Hepatocyte (in vitro differentiated cells): ENCODE data around the gene DIP2C. TPM values are rescaled to one million over a fixed set of nuclear protein-coding genes. Genes with fewer than 3 reads are reported as not detected.

Experiments
- DNase-seq: peaks from one replicate; pipeline ENCODE4 v3.0.0-alpha.2; 2016; ENCODE audit warnings: low spot score
- H2AFZ ChIP-seq: fragments of 200-600 bp; sonication (generic); 2 replicates; pipeline ENCODE4 v1.6.0; 2016; ENCODE audit warnings: antibody characterized with exemption, mild to moderate bottlenecking
- H3K27ac ChIP-seq: fragments of 200-600 bp; sonication (generic); 2 replicates; pipeline ENCODE4 v1.5.1; 2016; ENCODE audit warnings: mild to moderate bottlenecking
- H3K27me3 ChIP-seq: fragments of 200-600 bp; sonication (generic); 2 replicates; pipeline ENCODE4 v1.6.1; 2016
- H3K36me3 ChIP-seq: fragments of 200-600 bp; sonication (generic); replicated peaks from 2 replicates; pipeline ENCODE4 v1.5.1; 2016; ENCODE audit warnings: low read depth; ENCODE audit not compliant: insufficient read depth
- H3K4me1 ChIP-seq: fragments of 200-600 bp; sonication (generic); 2 replicates; pipeline ENCODE4 v1.5.1; 2016; ENCODE audit warnings: mild to moderate bottlenecking, moderate library complexity; ENCODE audit not compliant: insufficient read depth
- H3K4me2 ChIP-seq: fragments of 200-600 bp; sonication (generic); 2 replicates; pipeline ENCODE4 v1.6.0; 2016
- H3K4me3 ChIP-seq: fragments of 200-600 bp; sonication (generic); 2 replicates; pipeline ENCODE4 v1.5.1; 2016; ENCODE audit warnings: mild to moderate bottlenecking
- H3K79me2 ChIP-seq: fragments of 200-600 bp; sonication (generic); 2 replicates; pipeline ENCODE4 v1.6.0; 2017; ENCODE audit warnings: mild to moderate bottlenecking
- H3K9me2 ChIP-seq: fragments of 200-600 bp; sonication (generic); replicated peaks from 2 replicates; pipeline ENCODE4 v1.6.0; 2017; ENCODE audit warnings: mild to moderate bottlenecking; ENCODE audit not compliant: insufficient read depth
- H3K9me3 ChIP-seq: fragments of 200-600 bp; sonication (generic); 2 replicates; pipeline ENCODE4 v1.5.1; 2016; ENCODE audit warnings: low read depth, mild to moderate bottlenecking
- H4K20me1 ChIP-seq: fragments of 200-600 bp; sonication (generic); 2 replicates; pipeline ENCODE4 v1.6.0; 2016; ENCODE audit warnings: mild to moderate bottlenecking; ENCODE audit not compliant: insufficient read depth, poor library complexity, severe bottlenecking
- CTCF ChIP-seq: fragments of 200-600 bp; sonication (generic); IDR thresholded peaks from 2 replicates; pipeline ENCODE4 v1.5.1; 2016; ENCODE audit warnings: antibody characterized with exemption, mild to moderate bottlenecking; ENCODE audit not compliant: poor library complexity
- EZH2 ChIP-seq: fragments of 200-600 bp; sonication (generic); IDR thresholded peaks from 2 replicates; pipeline ENCODE4 v1.6.1; 2016; ENCODE audit warnings: antibody characterized with exemption, mild to moderate bottlenecking, borderline replicate concordance
- EZH2phosphoT487 ChIP-seq: fragments of 200-600 bp; sonication (generic); IDR thresholded peaks from one replicate; pipeline ENCODE4 v1.6.1; 2018; ENCODE audit warnings: antibody characterized with exemption, mild to moderate bottlenecking, low read depth, moderate library complexity; ENCODE audit not compliant: unreplicated experiment, severe bottlenecking
- WGBS: methylation state at CpG from one replicate; pipeline ENCODE4 v1.1.6; 2016; ENCODE audit warnings: low lambda C conversion rate; ENCODE audit errors: missing lambda C conversion rate; 5-methylcytosine and 5-hydroxymethylcytosine counted together
- polyA plus RNA-seq: library from polyadenylated mRNA; unstranded; fragments of >200 nt; fragmentation: Nextera tagmentation; extraction: Ambion mirVana; gene quantifications from 2 replicates; pipeline ENCODE4 v1.2.1, GENCODE V29; 2016
- total RNA-seq: library from RNA; depleted of rRNA; stranded (reverse); fragments of >200 nt; gene quantifications from 2 replicates; pipeline ENCODE4 v1.2.3, GENCODE V29; 2014

Gene DIP2C
- total and polyA plus RNA-seq, 2 experiments from 2014 or later = 11.1 to 12.8 TPM

DNA sequence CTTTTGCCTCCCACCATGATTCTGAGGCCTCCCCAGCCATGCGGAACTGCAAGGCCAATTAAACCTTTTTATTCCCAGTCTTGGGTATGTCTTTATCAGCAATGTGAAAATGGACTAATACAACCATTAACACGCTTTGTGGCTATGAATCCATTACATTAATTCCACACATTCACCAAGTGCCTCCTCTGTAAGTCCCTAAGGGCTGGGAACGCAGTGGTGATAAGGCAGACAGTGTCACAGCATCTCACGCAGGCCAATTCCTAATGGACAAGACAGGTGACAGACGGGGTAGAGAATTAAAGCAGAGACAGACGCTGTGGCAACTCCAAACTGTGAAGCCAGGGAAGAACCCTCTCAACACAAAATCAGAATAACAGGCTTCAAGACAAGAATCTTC lies 247.8 kb downstream of the DIP2C start:
- no peaks in the 10 kb centered on the region for H3K36me3 ChIP-seq
- no peak overlapping the region for H2AFZ ChIP-seq
- H3K4me1 ChIP-seq = no peaks in the 10 kb centered on the region
- no peaks in the 10 kb centered on the region for H4K20me1 ChIP-seq
- no peak for DNase-seq
- no peaks in the 10 kb centered on the region for H3K79me2 ChIP-seq
- no peak overlapping the region for H3K4me2 ChIP-seq
- no peaks in the 10 kb centered on the region for H3K9me2 ChIP-seq
- WGBS = over 99% methylated on average over 6 of the region's 6 CpGs
- no peak overlapping the region for H3K27ac ChIP-seq
- TF ChIP-seq EZH2phosphoT487 (no peak), CTCF (no peak), EZH2 (no peak)
- no peak overlapping the region for H3K4me3 ChIP-seq
- no peaks in the 10 kb centered on the region for H3K9me3 ChIP-seq
- H3K27me3 ChIP-seq = no peaks in the 10 kb centered on the region

GRCh38 chr10:440127-440526 lies 249.3 kb downstream of the DIP2C start:
- DNase-seq = no peak
- no peak for TF ChIP-seq EZH2
- no peak for TF ChIP-seq CTCF
- no peak for TF ChIP-seq EZH2phosphoT487
- 98% methylated on average over 3 of the region's 3 CpGs for WGBS

GRCh38 chr10:437698-438490 lies 251.6 kb downstream of the DIP2C start:
- Histone ChIP-seq H3K27ac (no peak overlapping the region), H3K9me3 (no peaks in the 10 kb centered on the region), H2AFZ (no peak overlapping the region), H3K4me1 (no peaks in the 10 kb centered on the region), H3K4me3 (no peak overlapping the region), H3K4me2 (no peak overlapping the region), H4K20me1 (no peaks in the 10 kb centered on the region), H3K27me3 (no peaks in the 10 kb centered on the region), H3K79me2 (no peaks in the 10 kb centered on the region), H3K9me2 (no peaks in the 10 kb centered on the region), H3K36me3 (no peaks in the 10 kb centered on the region)
- no peak for DNase-seq
- WGBS = 92% methylated on average over 3 of the region's 3 CpGs
- TF ChIP-seq EZH2phosphoT487 = no peak
- no peak for TF ChIP-seq EZH2
- no peak for TF ChIP-seq CTCF

More at GRCh38 chr10:440127-440526, 249.3 kb downstream of the DIP2C start:
- Histone ChIP-seq H3K79me2 (no peaks in the 10 kb centered on the region), H3K4me2 (no peak overlapping the region), H3K9me3 (no peaks in the 10 kb centered on the region), H3K4me3 (no peak overlapping the region), H3K27me3 (no peaks in the 10 kb centered on the region), H2AFZ (no peak overlapping the region), H3K27ac (no peak overlapping the region), H3K4me1 (no peaks in the 10 kb centered on the region), H3K9me2 (no peaks in the 10 kb centered on the region), H4K20me1 (no peaks in the 10 kb centered on the region), H3K36me3 (no peaks in the 10 kb centered on the region)
